GM06990 (cell line): Measurements from ENCODE around the gene SOX1.

Source experiments
- DNase-seq: peaks from one replicate; pipeline ENCODE4 v3.0.0-alpha.2; 2011; ENCODE audit not compliant: insufficient read length; ENCODE audit errors: extremely low read depth
- H3K27me3 ChIP-seq: replicated peaks from 2 replicates; pipeline ENCODE4 v1.6.0; 2011; ENCODE audit warnings: low read length; ENCODE audit not compliant: control insufficient read depth, insufficient read depth
- H3K36me3 ChIP-seq: 2 replicates; pipeline ENCODE4 v1.5.1; 2011; ENCODE audit warnings: low read length; ENCODE audit not compliant: control insufficient read depth, insufficient read depth
- H3K4me3 ChIP-seq: replicated peaks from 2 replicates; pipeline ENCODE4 v1.5.1; 2011; ENCODE audit warnings: low read depth, mild to moderate bottlenecking, control low read depth, low read length
- TF ChIP-seq, protein P1 (sequence below): IDR thresholded peaks from 2 replicates; pipeline ENCODE4 v1.5.1; 2011; ENCODE audit warnings: low read length, control low read depth, mild to moderate bottlenecking, inconsistent platforms; ENCODE audit not compliant: insufficient read depth, poor library complexity, severe bottlenecking

The SOX1 gene

DNA sequence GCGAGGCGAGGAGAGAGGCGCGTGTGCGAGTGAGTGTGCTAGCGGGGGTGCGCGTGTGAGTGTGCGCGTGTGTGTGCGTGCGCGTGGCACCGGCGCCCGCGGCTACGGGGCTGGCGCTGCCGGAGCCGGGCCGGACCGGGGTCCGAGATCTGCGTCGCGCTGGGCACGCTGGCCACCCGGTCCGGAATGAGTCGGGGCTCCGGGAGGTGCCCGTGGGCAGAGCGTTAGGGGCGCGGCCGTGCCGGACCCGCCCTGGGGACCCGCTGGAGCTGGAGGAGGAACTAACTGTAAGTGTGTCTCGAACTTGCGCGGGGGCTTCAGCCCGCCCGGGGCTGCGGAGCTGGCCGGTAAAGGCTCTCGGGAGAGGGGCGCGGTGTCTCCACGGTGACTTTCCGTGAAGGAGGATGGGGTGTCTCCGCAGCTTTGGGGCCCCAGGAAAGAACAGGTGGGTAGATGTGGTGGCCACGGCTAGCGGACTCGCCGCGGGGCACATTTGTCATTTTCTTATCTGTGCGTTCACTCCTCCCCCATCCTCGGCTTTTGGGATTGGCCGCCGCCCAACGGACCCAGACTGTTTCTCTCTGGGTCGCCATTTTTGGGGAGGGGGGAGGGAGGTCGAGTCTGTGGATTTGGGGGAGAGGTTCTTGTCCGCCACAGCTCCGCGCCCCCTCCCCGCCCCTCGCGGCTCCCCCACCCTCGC is 10.1 kb upstream of the SOX1 start:
- no peak overlapping the region for H3K4me3 ChIP-seq
- TF ChIP-seq, protein P1, sequence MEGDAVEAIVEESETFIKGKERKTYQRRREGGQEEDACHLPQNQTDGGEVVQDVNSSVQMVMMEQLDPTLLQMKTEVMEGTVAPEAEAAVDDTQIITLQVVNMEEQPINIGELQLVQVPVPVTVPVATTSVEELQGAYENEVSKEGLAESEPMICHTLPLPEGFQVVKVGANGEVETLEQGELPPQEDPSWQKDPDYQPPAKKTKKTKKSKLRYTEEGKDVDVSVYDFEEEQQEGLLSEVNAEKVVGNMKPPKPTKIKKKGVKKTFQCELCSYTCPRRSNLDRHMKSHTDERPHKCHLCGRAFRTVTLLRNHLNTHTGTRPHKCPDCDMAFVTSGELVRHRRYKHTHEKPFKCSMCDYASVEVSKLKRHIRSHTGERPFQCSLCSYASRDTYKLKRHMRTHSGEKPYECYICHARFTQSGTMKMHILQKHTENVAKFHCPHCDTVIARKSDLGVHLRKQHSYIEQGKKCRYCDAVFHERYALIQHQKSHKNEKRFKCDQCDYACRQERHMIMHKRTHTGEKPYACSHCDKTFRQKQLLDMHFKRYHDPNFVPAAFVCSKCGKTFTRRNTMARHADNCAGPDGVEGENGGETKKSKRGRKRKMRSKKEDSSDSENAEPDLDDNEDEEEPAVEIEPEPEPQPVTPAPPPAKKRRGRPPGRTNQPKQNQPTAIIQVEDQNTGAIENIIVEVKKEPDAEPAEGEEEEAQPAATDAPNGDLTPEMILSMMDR, result no peak
- no peaks in the 10 kb centered on the region for H3K36me3 ChIP-seq
- DNase-seq, result no peak
- H3K27me3 ChIP-seq, result no peaks in the 10 kb centered on the region

DNA sequence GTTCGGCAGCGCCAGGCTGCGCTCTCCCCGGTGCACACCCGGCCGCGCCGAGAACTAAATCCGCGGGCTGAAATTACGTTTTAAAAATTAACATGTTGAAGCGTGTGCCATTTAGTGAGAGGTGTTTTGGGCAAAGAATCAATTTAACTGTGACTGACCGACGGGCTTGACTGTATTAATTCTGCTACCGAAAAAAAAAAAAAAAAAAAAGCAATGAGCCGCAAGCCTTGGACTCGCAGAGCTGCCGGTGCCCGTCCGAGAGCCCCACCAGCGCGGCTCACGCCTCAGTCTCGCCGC is 9.6 kb upstream of the SOX1 start:
- H3K27me3 ChIP-seq, result no peaks in the 10 kb centered on the region
- TF ChIP-seq, protein P1, result no peak
- no peak overlapping the region for H3K4me3 ChIP-seq
- no peaks in the 10 kb centered on the region for H3K36me3 ChIP-seq
- no peak for DNase-seq

DNA sequence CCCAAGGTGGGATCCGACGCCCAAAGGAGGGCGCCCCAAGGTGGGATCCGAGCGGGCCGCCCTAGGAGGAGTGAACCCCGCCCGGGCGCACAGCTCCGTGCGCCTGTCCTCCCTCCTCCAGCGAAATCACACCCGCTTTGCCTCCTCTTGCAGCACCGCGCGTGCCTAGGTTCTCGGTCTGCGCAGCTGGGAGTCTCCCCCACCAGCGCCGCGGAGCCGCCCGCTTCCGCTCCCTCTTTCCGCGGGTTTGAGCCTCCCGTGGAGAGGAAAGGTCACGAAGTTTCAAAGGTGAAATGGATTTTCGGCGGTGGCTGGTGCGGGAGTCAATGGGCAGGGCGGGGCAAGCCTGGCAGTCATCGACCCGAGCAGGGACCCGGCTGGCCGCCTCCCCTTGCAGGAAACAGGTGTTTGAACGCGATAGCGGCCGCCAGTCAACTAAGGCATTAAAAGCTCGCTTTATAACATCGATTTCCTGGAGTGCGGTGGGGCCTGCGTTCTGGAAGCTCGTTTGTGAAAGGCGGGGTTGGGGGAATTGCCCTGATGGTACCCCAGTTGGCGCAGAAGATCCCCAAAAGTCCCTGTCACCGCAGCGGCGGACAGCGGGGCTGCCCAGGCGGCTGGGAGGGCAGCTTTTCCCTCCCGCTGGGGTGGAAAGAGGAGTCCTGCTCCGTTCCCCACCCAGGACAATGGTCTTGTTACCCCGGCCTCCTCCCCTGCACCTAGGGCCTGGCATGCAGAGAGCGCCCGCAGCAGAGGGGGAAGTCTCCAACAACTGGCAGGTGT is 9.0 kb upstream of the SOX1 start:
- Histone ChIP-seq H3K36me3 (no peaks in the 10 kb centered on the region), H3K27me3 (no peaks in the 10 kb centered on the region), H3K4me3 (no peak overlapping the region)
- no peak for DNase-seq
- TF ChIP-seq, protein P1, result no peak

DNA sequence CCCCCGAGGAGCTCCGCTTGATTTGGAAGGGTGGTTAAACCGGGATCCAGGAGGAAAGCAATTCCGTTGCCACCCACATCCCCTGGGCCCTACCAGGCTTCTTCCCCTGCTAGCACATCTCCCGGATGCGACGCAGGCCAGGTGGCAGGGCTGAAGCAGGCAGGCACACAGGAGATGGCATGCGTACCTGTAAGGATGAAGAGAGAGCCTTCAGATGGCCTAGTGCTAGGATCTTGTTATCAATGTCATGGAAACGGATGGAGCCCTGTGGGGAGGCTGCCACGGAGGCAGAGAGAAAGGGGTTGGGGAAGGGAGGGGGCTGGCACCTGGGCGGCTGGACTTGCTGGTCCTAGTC is 8.5 kb upstream of the SOX1 start:
- Histone ChIP-seq H3K36me3 (no peaks in the 10 kb centered on the region), H3K27me3 (no peaks in the 10 kb centered on the region), H3K4me3 (no peak overlapping the region)
- no peak for DNase-seq
- TF ChIP-seq, protein P1, result no peak

DNA sequence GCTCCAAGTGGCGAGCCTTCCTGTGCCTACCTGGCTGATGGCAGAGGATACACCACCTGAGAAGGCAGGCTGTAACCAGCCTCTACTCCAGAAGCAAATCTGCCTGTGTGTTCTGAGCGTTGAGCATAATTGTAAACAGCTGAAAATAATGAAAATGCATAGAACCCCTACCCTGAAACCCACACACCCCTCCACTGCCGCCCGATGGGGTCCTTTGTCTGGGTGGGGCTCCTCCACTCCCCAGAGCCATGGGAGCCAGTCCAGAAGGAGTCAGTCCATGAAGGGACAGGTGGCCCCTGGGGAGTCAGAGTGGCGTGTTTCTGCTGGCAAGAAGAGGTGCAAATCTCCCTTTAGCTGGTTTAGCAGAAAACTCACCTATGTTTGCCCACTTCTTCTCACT is 8.0 kb upstream of the SOX1 start:
- DNase-seq, result no peak
- TF ChIP-seq, protein P1, result no peak
- Histone ChIP-seq H3K27me3 (no peaks in the 10 kb centered on the region), H3K36me3 (no peaks in the 10 kb centered on the region), H3K4me3 (no peak overlapping the region)
